Measurements from ENCODE around the gene SUCLG2. TPM values are rescaled to one million over a fixed set of nuclear protein-coding genes. Genes with fewer than 3 reads are reported as not detected.

The SUCLG2 gene
- total and polyA plus RNA-seq, 2 of the 4 experiments (the other 2 are of a cell fraction): 26.8 to 34.6 TPM

DNA sequence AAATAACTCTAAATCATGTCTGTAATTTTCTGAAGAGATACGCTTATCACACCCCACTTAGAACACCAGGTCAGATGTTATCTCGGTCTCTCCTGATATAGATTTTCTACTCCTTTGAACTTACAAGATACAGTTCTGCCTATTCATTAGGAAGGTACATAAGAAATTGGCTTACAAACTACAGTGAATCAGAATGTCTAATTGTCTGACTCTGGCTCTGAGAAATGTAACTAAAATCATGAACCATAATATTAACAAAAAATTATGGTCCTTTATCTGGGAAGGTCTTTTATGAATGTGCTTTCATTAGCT lies 235.2 kb downstream of the SUCLG2 start:
- ATAC-seq (ENCODE audit: low read depth) (no peak), DNase-seq (no peak)
- H4K8ac ChIP-seq (ENCODE audit: low read depth in 2 of 2, low read length in 2 of 2): no peak overlapping the region
- no peak overlapping the region for H3K27ac ChIP-seq (ENCODE audit: insufficient read depth, low read length)
- H2AK9ac ChIP-seq (replicated peaks; ENCODE audit: low read depth, low read length, poor library complexity): no peak overlapping the region
- H3K9me3 ChIP-seq (ENCODE audit: control insufficient read depth, insufficient read depth, low read length): no peaks in the 10 kb centered on the region
- TF ChIP-seq MXI1 (IDR thresholded peaks at IDR 0.05; ENCODE audit: borderline replicate concordance, low read depth, low read length): no peak
- TF ChIP-seq, protein P1, sequence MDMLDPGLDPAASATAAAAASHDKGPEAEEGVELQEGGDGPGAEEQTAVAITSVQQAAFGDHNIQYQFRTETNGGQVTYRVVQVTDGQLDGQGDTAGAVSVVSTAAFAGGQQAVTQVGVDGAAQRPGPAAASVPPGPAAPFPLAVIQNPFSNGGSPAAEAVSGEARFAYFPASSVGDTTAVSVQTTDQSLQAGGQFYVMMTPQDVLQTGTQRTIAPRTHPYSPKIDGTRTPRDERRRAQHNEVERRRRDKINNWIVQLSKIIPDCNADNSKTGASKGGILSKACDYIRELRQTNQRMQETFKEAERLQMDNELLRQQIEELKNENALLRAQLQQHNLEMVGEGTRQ (IDR thresholded peaks at IDR 0.05; ENCODE audit: low read depth, low read length): no peak
- no peak for TF ChIP-seq BHLHE40 (IDR thresholded peaks at IDR 0.05; ENCODE audit: low read depth, low read length)
- TF ChIP-seq CEBPB (IDR thresholded peaks at IDR 0.05; ENCODE audit: low read depth, low read length): no peak
- no peak for TF ChIP-seq RAD21 (IDR thresholded peaks at IDR 0.05; ENCODE audit: low read length)
- TF ChIP-seq RCOR1 (IDR thresholded peaks at IDR 0.05; ENCODE audit: insufficient replicate concordance, low read length): no peak
- H2BK120ac ChIP-seq (ENCODE audit: low read depth, low read length): no peak overlapping the region
- ChIA-PET CTCF (no interaction called here), POLR2A (ENCODE audit: unreplicated experiment) (no interaction called here)
- H3K4me2 ChIP-seq (ENCODE audit: low read depth, low read length): no peak overlapping the region
- H2BK20ac ChIP-seq (ENCODE audit: low read depth, low read length): no peak overlapping the region
- in situ Hi-C loops (cut with MboI; ENCODE audit: low sequenced_read_pairs) (no loop called here), intact Hi-C loops (cut with micrococcal nuclease) (no loop called here), dilution Hi-C loops (cut with HindIII; ENCODE audit: low sequenced_read_pairs, unreplicated experiment) (no loop called here)
- WGBS, 2 experiments (ENCODE audit: extremely low coverage in 2 of 2, insufficient read length in 1 of 2): no CpG with 5 or more reads among the region's 2 CpGs
- no peak overlapping the region for H3K4ac ChIP-seq (ENCODE audit: low read depth, low read length)
- BruUV-seq (replicated peaks): no TSS peak
- H3K18ac ChIP-seq (ENCODE audit: low read depth, low read length): no peak overlapping the region
- H3K56ac ChIP-seq (ENCODE audit: extremely low read depth, insufficient read depth, low read length): no peak overlapping the region
- H3K27me3 ChIP-seq (ENCODE audit: control insufficient read depth, insufficient read depth, low read length): no peaks in the 10 kb centered on the region
- H3K14ac ChIP-seq (replicated peaks; ENCODE audit: low read depth, low read length): no peak overlapping the region
- H3K36me3 ChIP-seq (ENCODE audit: control insufficient read depth, insufficient read depth, low read length): no peaks in the 10 kb centered on the region
- no peak overlapping the region for H2AFZ ChIP-seq (replicated peaks; ENCODE audit: low read length, poor library complexity)
- H3K4me1 ChIP-seq (ENCODE audit: control insufficient read depth, insufficient read depth, low read length): peaks cover 4% of the 10 kb centered on the region
- no peaks in the 10 kb centered on the region for H4K20me1 ChIP-seq (ENCODE audit: insufficient read depth, low read length)
- no peak overlapping the region for H4K91ac ChIP-seq (ENCODE audit: insufficient read depth, low read depth, low read length)
- no peak overlapping the region for H2BK15ac ChIP-seq (ENCODE audit: low read depth, low read length)
- no peaks in the 10 kb centered on the region; a peak in 1 of 4 replicates for H3K79me1 ChIP-seq (ENCODE audit: low read depth in 1 of 2, low read length in 2 of 2)
- H4K5ac ChIP-seq (ENCODE audit: low read depth, low read length): no peak overlapping the region
- H3K4me3 ChIP-seq (ENCODE audit: insufficient read depth, low read depth, low read length): no peak overlapping the region
- no peak overlapping the region for H2BK5ac ChIP-seq (ENCODE audit: low read depth, low read length, poor library complexity, severe bottlenecking)
- no peak overlapping the region for H2AK5ac ChIP-seq (ENCODE audit: low read depth, low read length)
- H3K9ac ChIP-seq (ENCODE audit: low read depth, low read length): no peak overlapping the region
- no peak overlapping the region for H3K23ac ChIP-seq (ENCODE audit: low read depth, low read length)
- H3K9me1 ChIP-seq (ENCODE audit: insufficient read depth, low read length): no peaks in the 10 kb centered on the region

All from IMR-90 (cell line).